Calu3 (cell line): Measurements from ENCODE around the gene HPSE2. TPM values are rescaled to one million over a fixed set of nuclear protein-coding genes. Genes with fewer than 3 reads are reported as not detected.

Source experiments
- BruUV-seq: library from RNA; stranded (reverse); fragments of 400-500 nt; replicated peaks from 2 replicates; lab custom pipeline; 2021; lab: Mats Ljungman, UMichigan
- CTCF ChIA-PET: fragments of 300-600 bp; sonication (Branson Sonifier 250); formaldehyde crosslinking; loops from one replicate; lab custom pipeline; 2022; ENCODE audit warnings: antibody characterized with exemption; lab: Charles Lee
- DNase-seq: peaks from one replicate; pipeline ENCODE4 v3.0.0; 2022
- H3K27ac Mint-ChIP-seq: one replicate; pipeline ENCODE4 v1.8.0; 2022; ENCODE audit warnings: mixed read lengths; ENCODE audit not compliant: unreplicated experiment
- H3K27me3 Mint-ChIP-seq: one replicate; pipeline ENCODE4 v1.8.0; 2022; ENCODE audit warnings: mixed read lengths; ENCODE audit not compliant: unreplicated experiment
- H3K36me3 Mint-ChIP-seq: one replicate; pipeline ENCODE4 v1.8.0; 2022; ENCODE audit warnings: mild to moderate bottlenecking, moderate library complexity, mixed read lengths; ENCODE audit not compliant: insufficient read depth, unreplicated experiment
- H3K4me1 Mint-ChIP-seq: one replicate; pipeline ENCODE4 v1.8.0; 2022; ENCODE audit warnings: mild to moderate bottlenecking, low read depth, mixed read lengths; ENCODE audit not compliant: unreplicated experiment
- H3K4me3 Mint-ChIP-seq: one replicate; pipeline ENCODE4 v1.8.0; 2022; ENCODE audit warnings: mild to moderate bottlenecking, low read depth, moderate library complexity, mixed read lengths; ENCODE audit not compliant: unreplicated experiment
- H3K9me3 Mint-ChIP-seq: one replicate; pipeline ENCODE4 v1.8.0; 2022; ENCODE audit warnings: low read depth, mixed read lengths; ENCODE audit not compliant: unreplicated experiment
- CTCF ChIP-seq: fragments of 200-600 bp; IDR thresholded peaks from one replicate; pipeline ENCODE4 v1.8.0; 2022; ENCODE audit warnings: antibody characterized with exemption; ENCODE audit not compliant: unreplicated experiment
- intact Hi-C: fragments of 100-400 bp; cut with micrococcal nuclease; formaldehyde crosslinking; loops from one replicate; pipeline ENCODE4 v1.10.0; 2022; ENCODE audit not compliant: unreplicated experiment
- total RNA-seq: library from RNA; stranded (reverse); gene quantifications from 2 replicates; pipeline ENCODE4 v1.2.3, GENCODE V29; 2022

HPSE2 gene
- total RNA-seq, 1 experiment from 2014 or later = not detected

GRCh38 chr10:98456043-98456570 lies 779.5 kb downstream of the HPSE2 start:
- peaks cover 18% of the 10 kb centered on the region for H3K4me1 Mint-ChIP-seq
- intact Hi-C loops = no loop called here
- no peak overlapping the region for H3K4me3 Mint-ChIP-seq
- BruUV-seq = no TSS peak
- peaks cover 19% of the 10 kb centered on the region for H3K27me3 Mint-ChIP-seq
- CTCF ChIA-PET = no interaction called here
- no peaks in the 10 kb centered on the region for H3K9me3 Mint-ChIP-seq
- H3K27ac Mint-ChIP-seq = no peak overlapping the region
- H3K36me3 Mint-ChIP-seq = no peaks in the 10 kb centered on the region
- no peak for TF ChIP-seq CTCF
- DNase-seq = no peak

- no peaks in the 10 kb centered on the region for H3K9me3 Mint-ChIP-seq
- H3K27me3 Mint-ChIP-seq = peaks cover 18% of the 10 kb centered on the region
- no peak for DNase-seq
- no peak for TF ChIP-seq CTCF
- no peak overlapping the region for H3K27ac Mint-ChIP-seq
- H3K4me1 Mint-ChIP-seq = peaks cover 12% of the 10 kb centered on the region
- no peaks in the 10 kb centered on the region for H3K36me3 Mint-ChIP-seq
- CTCF ChIA-PET = no interaction called here
- intact Hi-C loops = no loop called here
- H3K4me3 Mint-ChIP-seq = no peak overlapping the region
- BruUV-seq = no TSS peak
These were observed 781.9 kb downstream of the HPSE2 start for GRCh38 chr10:98453729-98454128.

- Mint-ChIP-seq H3K9me3 (no peaks in the 10 kb centered on the region), H3K36me3 (peaks cover 10% of the 10 kb centered on the region), H3K27ac (no peak overlapping the region), H3K4me1 (no peaks in the 10 kb centered on the region), H3K27me3 (no peaks in the 10 kb centered on the region), H3K4me3 (no peak overlapping the region)
- DNase-seq = no peak
- CTCF ChIA-PET = no interaction called here
- no peak for TF ChIP-seq CTCF
- BruUV-seq = no TSS peak
- intact Hi-C loops = no loop called here
These were observed 785.0 kb downstream of the HPSE2 start for GRCh38 chr10:98450618-98451017.

GRCh38 chr10:98449287-98449686 lies 786.4 kb downstream of the HPSE2 start:
- no peak for DNase-seq
- no peak for TF ChIP-seq CTCF
- no peaks in the 10 kb centered on the region for H3K9me3 Mint-ChIP-seq
- no peak overlapping the region for H3K27ac Mint-ChIP-seq
- no peaks in the 10 kb centered on the region for H3K27me3 Mint-ChIP-seq
- no TSS peak for BruUV-seq
- CTCF ChIA-PET = no interaction called here
- H3K36me3 Mint-ChIP-seq = peaks cover 14% of the 10 kb centered on the region
- H3K4me1 Mint-ChIP-seq = no peaks in the 10 kb centered on the region
- H3K4me3 Mint-ChIP-seq = no peak overlapping the region
- intact Hi-C loops = no loop called here
